Measurements from ENCODE around the gene C3orf52.

DNA sequence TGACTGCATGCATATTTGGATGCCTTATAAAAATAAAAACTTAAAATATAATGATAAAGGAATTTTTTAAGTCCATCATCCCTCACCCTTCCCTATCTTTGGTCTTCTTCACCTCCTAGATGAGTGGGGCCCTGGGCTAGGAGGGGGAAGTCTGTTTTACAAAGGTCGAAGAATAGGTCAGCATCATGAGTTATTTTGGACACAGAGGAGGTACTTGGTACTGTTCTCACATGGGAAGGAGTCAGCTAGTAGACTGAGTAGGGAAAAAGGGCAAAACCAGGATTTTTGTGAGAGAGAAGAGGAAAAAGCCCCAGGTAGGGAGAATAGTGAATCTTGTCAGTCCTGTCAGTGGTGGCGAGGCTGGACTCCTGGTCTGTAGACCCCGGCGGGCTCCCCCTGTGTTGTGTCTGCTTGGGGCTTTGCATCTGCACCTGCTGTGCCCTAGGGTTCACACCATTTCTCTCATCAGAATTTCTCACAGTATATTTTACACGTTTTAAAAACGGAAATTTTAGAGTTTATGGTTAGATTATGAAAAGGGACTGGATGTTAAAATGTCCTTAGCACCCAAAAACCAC, 29.7 kb downstream of the C3orf52 start:
- TF ChIP-seq, protein P1, sequence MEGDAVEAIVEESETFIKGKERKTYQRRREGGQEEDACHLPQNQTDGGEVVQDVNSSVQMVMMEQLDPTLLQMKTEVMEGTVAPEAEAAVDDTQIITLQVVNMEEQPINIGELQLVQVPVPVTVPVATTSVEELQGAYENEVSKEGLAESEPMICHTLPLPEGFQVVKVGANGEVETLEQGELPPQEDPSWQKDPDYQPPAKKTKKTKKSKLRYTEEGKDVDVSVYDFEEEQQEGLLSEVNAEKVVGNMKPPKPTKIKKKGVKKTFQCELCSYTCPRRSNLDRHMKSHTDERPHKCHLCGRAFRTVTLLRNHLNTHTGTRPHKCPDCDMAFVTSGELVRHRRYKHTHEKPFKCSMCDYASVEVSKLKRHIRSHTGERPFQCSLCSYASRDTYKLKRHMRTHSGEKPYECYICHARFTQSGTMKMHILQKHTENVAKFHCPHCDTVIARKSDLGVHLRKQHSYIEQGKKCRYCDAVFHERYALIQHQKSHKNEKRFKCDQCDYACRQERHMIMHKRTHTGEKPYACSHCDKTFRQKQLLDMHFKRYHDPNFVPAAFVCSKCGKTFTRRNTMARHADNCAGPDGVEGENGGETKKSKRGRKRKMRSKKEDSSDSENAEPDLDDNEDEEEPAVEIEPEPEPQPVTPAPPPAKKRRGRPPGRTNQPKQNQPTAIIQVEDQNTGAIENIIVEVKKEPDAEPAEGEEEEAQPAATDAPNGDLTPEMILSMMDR (conservative IDR thresholded peaks at IDR 0.05 in 1 of 2, IDR thresholded peaks at IDR 0.05 in 1 of 2; ENCODE audit: extremely low read depth in 1 of 2, insufficient read depth in 1 of 2, low read depth in 1 of 2, low read length in 2 of 2), result no peak
- TF ChIP-seq EZH2 (IDR thresholded peaks at IDR 0.05; ENCODE audit: borderline replicate concordance, low read length), result no peak
